COR-L47 (cell line): ENCODE measurements around the gene MAPT.

Experiments
- DNase-seq: peaks from one replicate; lab custom pipeline; 2025; lab: John Stamatoyannopoulos, UW

MAPT gene

GRCh38 chr17:46057366-46057765 is 163.0 kb downstream of the MAPT start:
- DNase-seq, result no peak

GRCh38 chr17:46059486-46059885 is 165.1 kb downstream of the MAPT start:
- DNase-seq, result no peak

GRCh38 chr17:46060461-46060860 is 166.1 kb downstream of the MAPT start:
- no peak for DNase-seq

- DNase-seq, result no peak
These were observed 167.1 kb downstream of the MAPT start for GRCh38 chr17:46061435-46061834.

GRCh38 chr17:46063241-46063640 is 168.9 kb downstream of the MAPT start:
- no peak for DNase-seq

GRCh38 chr17:46064460-46064859 is 170.1 kb downstream of the MAPT start:
- no peak for DNase-seq

- no peak for DNase-seq
These were observed 177.4 kb downstream of the MAPT start for GRCh38 chr17:46071796-46072195.

GRCh38 chr17:46072998-46073397 is 178.6 kb downstream of the MAPT start:
- no peak for DNase-seq

- no peak for DNase-seq
These were observed 180.2 kb downstream of the MAPT start for GRCh38 chr17:46074540-46074939.
